IMR-90 (cell line): ENCODE measurements around the gene COX6B2. TPM values are rescaled to one million over a fixed set of nuclear protein-coding genes. Genes with fewer than 3 reads are reported as not detected.
A peak's percentile ranks its signal among the peaks of the same experiment; 100 is the strongest.

Experiments used
- ATAC-seq: fragments of 200-7000 bp; cut with Tn5 transposase; 2 replicates; pipeline ENCODE4 v1.9.1; 2020; ENCODE audit warnings: low read depth, mild to moderate bottlenecking, moderate library complexity
- BruUV-seq: library from RNA; stranded (reverse); fragments of 400-500 nt; replicated peaks from 2 replicates; lab custom pipeline; 2021; lab: Mats Ljungman, UMichigan
- CTCF ChIA-PET: fragments of 300-600 bp; formaldehyde crosslinking; extraction: SDS; loops from one replicate; lab custom pipeline; 2021; ENCODE audit warnings: antibody characterized with exemption; lab: Yijun Ruan, JAX
- POLR2A ChIA-PET: fragments of 300-600 bp; sonication (Branson Sonifier 250); formaldehyde crosslinking; loops from one replicate; lab custom pipeline; 2022; ENCODE audit warnings: antibody characterized with exemption; ENCODE audit not compliant: unreplicated experiment; lab: Charles Lee
- DNase-seq: peaks from one replicate; pipeline ENCODE4 v3.0.0; 2013
- H2AFZ ChIP-seq: replicated peaks from 2 replicates; pipeline ENCODE3; 2013; ENCODE audit warnings: low read length, mild to moderate bottlenecking; ENCODE audit not compliant: poor library complexity
- H2AK5ac ChIP-seq: 2 replicates; pipeline ENCODE4 v1.6.1; 2013; ENCODE audit warnings: low read depth, low read length, inconsistent platforms
- H2AK9ac ChIP-seq: replicated peaks from 2 replicates; pipeline ENCODE3; 2013; ENCODE audit warnings: mild to moderate bottlenecking, low read depth, low read length, moderate library complexity; ENCODE audit not compliant: poor library complexity
- H2BK120ac ChIP-seq: 2 replicates; pipeline ENCODE4 v1.6.1; 2013; ENCODE audit warnings: low read depth, low read length, inconsistent platforms
- H2BK15ac ChIP-seq: 3 replicates; pipeline ENCODE4 v1.6.1; 2013; ENCODE audit warnings: low read depth, low read length, inconsistent platforms
- H2BK20ac ChIP-seq: 2 replicates; pipeline ENCODE4 v1.6.1; 2013; ENCODE audit warnings: low read depth, mild to moderate bottlenecking, inconsistent platforms, low read length, moderate library complexity
- H2BK5ac ChIP-seq: 2 replicates; pipeline ENCODE4 v1.6.1; 2013; ENCODE audit warnings: mild to moderate bottlenecking, low read depth, low read length, inconsistent platforms; ENCODE audit not compliant: poor library complexity, severe bottlenecking
- H3K14ac ChIP-seq: replicated peaks from 2 replicates; pipeline ENCODE4 v1.6.1; 2013; ENCODE audit warnings: low read depth, low read length, inconsistent platforms
- H3K18ac ChIP-seq: 2 replicates; pipeline ENCODE4 v1.6.1; 2013; ENCODE audit warnings: low read depth, low read length, control low read depth
- H3K23ac ChIP-seq: 2 replicates; pipeline ENCODE4 v1.6.1; 2013; ENCODE audit warnings: low read depth, low read length, inconsistent platforms
- H3K27ac ChIP-seq: 2 replicates; pipeline ENCODE4 v1.5.1; 2013; ENCODE audit warnings: mild to moderate bottlenecking, control low read depth, low read length; ENCODE audit not compliant: insufficient read depth
- H3K27me3 ChIP-seq: 2 replicates; pipeline ENCODE4 v1.6.1; 2013; ENCODE audit warnings: low read length; ENCODE audit not compliant: control insufficient read depth, insufficient read depth
- H3K36me3 ChIP-seq: 2 replicates; pipeline ENCODE4 v1.6.1; 2013; ENCODE audit warnings: low read length, mixed read lengths; ENCODE audit not compliant: control insufficient read depth, insufficient read depth
- H3K4ac ChIP-seq: 2 replicates; pipeline ENCODE4 v1.6.1; 2013; ENCODE audit warnings: low read depth, low read length, inconsistent platforms
- H3K4me1 ChIP-seq: 2 replicates; pipeline ENCODE4 v1.6.1; 2013; ENCODE audit warnings: low read length, mixed read lengths; ENCODE audit not compliant: control insufficient read depth, insufficient read depth
- H3K4me2 ChIP-seq: 2 replicates; pipeline ENCODE4 v1.6.1; 2013; ENCODE audit warnings: low read depth, mild to moderate bottlenecking, control low read depth, low read length, moderate library complexity
- H3K4me3 ChIP-seq: 2 replicates; pipeline ENCODE4 v1.5.1; 2013; ENCODE audit warnings: low read depth, mild to moderate bottlenecking, control low read depth, low read length, moderate library complexity; ENCODE audit not compliant: insufficient read depth
- H3K56ac ChIP-seq: 2 replicates; pipeline ENCODE4 v1.6.1; 2013; ENCODE audit warnings: low read length, inconsistent platforms; ENCODE audit not compliant: insufficient read depth; ENCODE audit errors: extremely low read depth
- H3K79me1 ChIP-seq, 2 experiments: 2 replicates each; pipeline ENCODE4 v1.6.1; 2013; ENCODE audit warnings: low read length in 2 of 2, inconsistent platforms in 1 of 2, low read depth in 1 of 2
- H3K9ac ChIP-seq: 2 replicates; pipeline ENCODE4 v1.6.1; 2013; ENCODE audit warnings: low read depth, low read length, control low read depth
- H3K9me1 ChIP-seq: 2 replicates; pipeline ENCODE4 v1.6.1; 2013; ENCODE audit warnings: low read length, inconsistent platforms; ENCODE audit not compliant: insufficient read depth
- H3K9me3 ChIP-seq: 2 replicates; pipeline ENCODE4 v1.6.1; 2013; ENCODE audit warnings: low read length; ENCODE audit not compliant: control insufficient read depth, insufficient read depth
- H4K20me1 ChIP-seq: 2 replicates; pipeline ENCODE4 v1.6.1; 2013; ENCODE audit warnings: low read length, inconsistent platforms; ENCODE audit not compliant: insufficient read depth
- H4K5ac ChIP-seq: 2 replicates; pipeline ENCODE4 v1.6.1; 2013; ENCODE audit warnings: mild to moderate bottlenecking, low read depth, low read length, control low read depth
- H4K8ac ChIP-seq, 2 experiments: 2 replicates each; pipeline ENCODE4 v1.6.1; 2013; ENCODE audit warnings: low read depth in 2 of 2, low read length in 2 of 2, control low read depth in 1 of 2, inconsistent platforms in 1 of 2
- H4K91ac ChIP-seq: 2 replicates; pipeline ENCODE4 v1.6.1; 2013; ENCODE audit warnings: low read depth, low read length, inconsistent platforms; ENCODE audit not compliant: insufficient read depth
- BHLHE40 ChIP-seq: fragments of 150-350 bp; IDR thresholded peaks from 2 replicates; pipeline ENCODE4 v1.6.1; 2016; ENCODE audit warnings: mild to moderate bottlenecking, low read depth, low read length
- CEBPB ChIP-seq: IDR thresholded peaks from 2 replicates; pipeline ENCODE4 v1.6.1; 2012; ENCODE audit warnings: low read depth, low read length, improper control_type of control experiment
- CHD1 ChIP-seq: IDR thresholded peaks from 2 replicates; pipeline ENCODE4 v1.6.1; 2012; ENCODE audit warnings: low read depth, low read length, improper control_type of control experiment
- CTCF ChIP-seq: conservative IDR thresholded peaks from 2 replicates; pipeline ENCODE4 v1.5.1; 2012; ENCODE audit warnings: mild to moderate bottlenecking, low read depth, low read length, improper control_type of control experiment
- FOS ChIP-seq: fragments of 150-350 bp; IDR thresholded peaks from 2 replicates; pipeline ENCODE4 v1.6.1; 2016; ENCODE audit warnings: low read depth, low read length
- MAZ ChIP-seq: IDR thresholded peaks from 2 replicates; pipeline ENCODE4 v1.6.1; 2012; ENCODE audit warnings: low read depth, mild to moderate bottlenecking, low read length, improper control_type of control experiment, moderate library complexity, borderline replicate concordance
- POLR2A ChIP-seq: IDR thresholded peaks from 2 replicates; pipeline ENCODE4 v1.6.1; 2012; ENCODE audit warnings: mild to moderate bottlenecking, low read depth, low read length
- RAD21 ChIP-seq: IDR thresholded peaks from 2 replicates; pipeline ENCODE4 v1.6.1; 2012; ENCODE audit warnings: low read length, improper control_type of control experiment
- SMC3 ChIP-seq: fragments of 150-350 bp; IDR thresholded peaks from 2 replicates; pipeline ENCODE4 v1.6.1; 2016; ENCODE audit warnings: low read depth, mild to moderate bottlenecking, antibody characterized with exemption, low read length, moderate library complexity
- WGBS, 2 experiments: methylation state at CpG; one replicate each; pipeline versions ENCODE4 v1.1.5 to v1.1.7; 2013; ENCODE audit warnings: missing lambda C conversion rate in 2 of 2; ENCODE audit not compliant: insufficient read length in 1 of 2; ENCODE audit errors: extremely low coverage in 2 of 2; 5-methylcytosine and 5-hydroxymethylcytosine counted together
- dilution Hi-C: fragments of 300-500 bp; cut with HindIII; formaldehyde crosslinking; loops from one replicate; pipeline ENCODE4 v1.14.3; 2018; ENCODE audit warnings: low sequenced_read_pairs; ENCODE audit not compliant: unreplicated experiment
- in situ Hi-C: fragments of 300-500 bp; cut with MboI; formaldehyde crosslinking; loops from 3 replicates; pipeline ENCODE4 v1.14.3; 2019; ENCODE audit warnings: low sequenced_read_pairs, inconsistent platforms, mixed read lengths
- intact Hi-C: fragments of 100-400 bp; cut with micrococcal nuclease; formaldehyde crosslinking; loops from 2 replicates; pipeline ENCODE4 v1.10.0; 2022
- polyA plus RNA-seq, 3 experiments: library from polyadenylated mRNA; depleted of rRNA; stranded (reverse); fragments of >200 nt; gene quantifications; 2 replicates each; pipeline ENCODE4 v1.2.3, GENCODE V29; 2012; ENCODE audit warnings: low replicate concordance in 1 of 3
- total RNA-seq: library from RNA; depleted of rRNA; stranded (reverse); fragments of >200 nt; gene quantifications from 2 replicates; pipeline ENCODE4 v1.2.3, GENCODE V29; 2012
- TF ChIP-seq, protein P1 (sequence below): fragments of 150-350 bp; IDR thresholded peaks from 2 replicates; pipeline ENCODE4 v1.6.1; 2017; ENCODE audit warnings: mild to moderate bottlenecking, antibody characterized with exemption, low read length, low read depth

Gene COX6B2
- total and polyA plus RNA-seq, 2 of the 4 experiments (the other 2 are of a cell fraction) = 0.19 TPM; not detected in 1

GRCh38 chr19:55341595-55342531 is 12.7 kb downstream of the COX6B2 start:
- Histone ChIP-seq H3K9me3 (no peaks in the 10 kb centered on the region), H3K9ac (peak overlapping the region; percentile 20; the same call in 1 of the 2 replicates), H3K79me1 (peaks cover 4 to 17% of the 10 kb centered on the region in 2 experiments; a peak in 3 of 4 replicates), H2AFZ (peak overlapping the region; percentile 32), H3K23ac (no peak overlapping the region), H3K18ac (no peak overlapping the region), H3K4me1 (peaks cover 13% of the 10 kb centered on the region), H2AK9ac (peak overlapping the region; percentile 55), H3K56ac (no peak overlapping the region), H2BK15ac (no peak overlapping the region), H2BK120ac (no peak overlapping the region), H2BK20ac (no peak overlapping the region), H3K4me2 (peak overlapping the region; percentile 89), H4K91ac (no peak overlapping the region), H3K27ac (no peak overlapping the region; the same call in 1 of the 2 replicates), H3K27me3 (no peaks in the 10 kb centered on the region), H2BK5ac (no peak overlapping the region), H3K9me1 (peaks cover 10% of the 10 kb centered on the region; the same call in 1 of the 2 replicates), H2AK5ac (peak overlapping the region; percentile 62), H3K36me3 (peaks cover 15% of the 10 kb centered on the region; the same call in 1 of the 2 replicates), H4K5ac (no peak overlapping the region), H3K4me3 (peak overlapping the region; percentile 23; the same call in 1 of the 2 replicates), H3K4ac (no peak overlapping the region), H3K14ac (peak overlapping the region; percentile 66; the same call in 1 of the 2 replicates), H4K8ac (no peak overlapping the region), H4K20me1 (peaks cover 6% of the 10 kb centered on the region)
- WGBS, 2 experiments = 85% methylated on average over 19 of the region's 50 CpGs; no CpG with 5 or more reads in 1 of the 2 experiments
- no peak for DNase-seq
- BruUV-seq = no TSS peak
- in situ Hi-C loops (no loop called here), intact Hi-C loops (no loop called here), dilution Hi-C loops (no loop called here)
- TF ChIP-seq MAZ = no peak
- TF ChIP-seq, protein P1, sequence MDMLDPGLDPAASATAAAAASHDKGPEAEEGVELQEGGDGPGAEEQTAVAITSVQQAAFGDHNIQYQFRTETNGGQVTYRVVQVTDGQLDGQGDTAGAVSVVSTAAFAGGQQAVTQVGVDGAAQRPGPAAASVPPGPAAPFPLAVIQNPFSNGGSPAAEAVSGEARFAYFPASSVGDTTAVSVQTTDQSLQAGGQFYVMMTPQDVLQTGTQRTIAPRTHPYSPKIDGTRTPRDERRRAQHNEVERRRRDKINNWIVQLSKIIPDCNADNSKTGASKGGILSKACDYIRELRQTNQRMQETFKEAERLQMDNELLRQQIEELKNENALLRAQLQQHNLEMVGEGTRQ = no peak
- TF ChIP-seq POLR2A = no peak
- no peak for TF ChIP-seq CEBPB
- TF ChIP-seq CHD1 = no peak
- TF ChIP-seq BHLHE40 = no peak
- TF ChIP-seq RAD21 = no peak
- TF ChIP-seq SMC3 = no peak
- TF ChIP-seq CTCF = no peak
- TF ChIP-seq FOS = no peak
- CTCF ChIA-PET = no interaction called here
- POLR2A ChIA-PET = no interaction called here
- no peak for ATAC-seq
